IPS-11a (cell line): ENCODE results near the gene THAP5.

Experiments used
- H3K4me3 ChIP-seq: one replicate; pipeline ENCODE4 v1.5.1; 2013; ENCODE audit warnings: low read depth, low read length, control low read depth

The THAP5 gene

GRCh38 chr7:108535744-108536143 lies 33.8 kb downstream of the THAP5 start:
- no peak overlapping the region for H3K4me3 ChIP-seq

GRCh38 chr7:108535257-108535656 lies 34.2 kb downstream of the THAP5 start:
- H3K4me3 ChIP-seq = no peak overlapping the region

- H3K4me3 ChIP-seq = no peak overlapping the region
Measured at GRCh38 chr7:108533712-108534111, 35.8 kb downstream of the THAP5 start.

GRCh38 chr7:108529341-108529740 lies 40.2 kb downstream of the THAP5 start:
- no peak overlapping the region for H3K4me3 ChIP-seq

- no peak overlapping the region for H3K4me3 ChIP-seq
Measured at GRCh38 chr7:108528183-108528712, 41.3 kb downstream of the THAP5 start.

- peak overlapping the region; percentile 47 for H3K4me3 ChIP-seq
Measured at GRCh38 chr7:108526768-108527017, 42.8 kb downstream of the THAP5 start.

- peak within 1 kb of the TSS; percentile 63 for H3K4me3 ChIP-seq
Measured at GRCh38 chr7:108525985-108526767, 43.3 kb downstream of the THAP5 start, which contains the start of gene PNPLA8. PNPLA8 (minus strand) TSS chr7:108526135; CDS start chr7:108515491, 10,644 bp downstream.

GRCh38 chr7:108525327-108525984 lies 44.0 kb downstream of the THAP5 start:
- H3K4me3 ChIP-seq = peak overlapping the region; percentile 63

GRCh38 chr7:108522780-108523179 lies 46.7 kb downstream of the THAP5 start:
- H3K4me3 ChIP-seq = no peak overlapping the region

- H3K4me3 ChIP-seq = no peak overlapping the region
Measured at GRCh38 chr7:108517951-108518350, 51.6 kb downstream of the THAP5 start.

- H3K4me3 ChIP-seq = no peak overlapping the region
Measured at GRCh38 chr7:108515630-108516029, 53.9 kb downstream of the THAP5 start.

GRCh38 chr7:108515013-108515412 lies 54.5 kb downstream of the THAP5 start:
- no peak overlapping the region for H3K4me3 ChIP-seq
